SH-SY5Y (cell line): ENCODE measurements around the gene LSM2.

ENCODE experiments used
- GATA2 ChIP-seq: IDR thresholded peaks from 2 replicates; pipeline ENCODE4 v1.6.1; 2011; ENCODE audit warnings: mild to moderate bottlenecking, low read depth, low read length
- GATA3 ChIP-seq: IDR thresholded peaks from 2 replicates; pipeline ENCODE4 v1.6.1; 2011; ENCODE audit warnings: low read depth, mild to moderate bottlenecking, low read length, moderate library complexity

- TF ChIP-seq GATA2 (no peak), GATA3 (no peak)
These were observed 43.2 kb downstream of the LSM2 start for GRCh38 chr6:31763619-31763940.
